T-helper 2 cell treated with Interferon-gamma antibody and Interleukin-4, amounts not matched to agents 5 μg/mL and 100 μg/mL, for 36 hours (primary cell): ENCODE data around the gene POT1.

Experiments used
- DNase-seq: peaks from one replicate; pipeline ENCODE4 v3.0.0; 2021; ENCODE audit warnings: low spot score
- H3K27ac Mint-ChIP-seq: one replicate; pipeline ENCODE4 v1.8.0; 2021; ENCODE audit warnings: mild to moderate bottlenecking, mixed read lengths
- H3K27me3 Mint-ChIP-seq: one replicate; pipeline ENCODE4 v1.8.0; 2021; ENCODE audit warnings: low read depth, mixed read lengths
- H3K36me3 Mint-ChIP-seq: one replicate; pipeline ENCODE4 v1.8.0; 2021; ENCODE audit warnings: low read depth, mixed read lengths
- H3K4me1 Mint-ChIP-seq: one replicate; pipeline ENCODE4 v1.8.0; 2021; ENCODE audit warnings: low read depth, mixed read lengths
- H3K4me3 Mint-ChIP-seq: one replicate; pipeline ENCODE4 v1.8.0; 2022; ENCODE audit warnings: mild to moderate bottlenecking, moderate library complexity, mixed read lengths
- H3K9me3 Mint-ChIP-seq: one replicate; pipeline ENCODE4 v1.8.0; 2021; ENCODE audit warnings: mixed read lengths

Gene POT1

DNA sequence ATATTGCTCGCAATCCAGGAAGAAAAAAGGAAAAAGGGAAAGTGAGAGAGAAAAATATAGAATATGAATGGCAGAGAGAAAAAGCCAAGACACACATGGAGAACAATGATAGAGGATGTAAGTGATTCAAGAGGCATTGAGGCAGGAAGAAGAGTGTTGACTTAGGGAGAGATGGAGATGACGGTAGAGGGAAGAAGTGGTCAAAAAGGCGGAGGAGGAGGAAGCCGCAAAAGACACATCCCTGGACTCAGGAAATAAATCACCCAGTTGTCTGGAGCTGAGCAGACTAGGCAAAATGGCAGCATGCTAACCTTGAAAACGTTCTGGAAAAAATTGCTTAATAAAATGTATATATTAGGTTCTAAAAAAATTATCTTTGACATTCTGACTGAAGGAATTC is 146.4 kb downstream of the POT1 start:
- no peak for DNase-seq
- Mint-ChIP-seq H3K4me1 (no peaks in the 10 kb centered on the region), H3K27ac (no peak overlapping the region), H3K4me3 (no peak overlapping the region), H3K36me3 (no peaks in the 10 kb centered on the region), H3K27me3 (no peaks in the 10 kb centered on the region), H3K9me3 (no peaks in the 10 kb centered on the region)

DNA sequence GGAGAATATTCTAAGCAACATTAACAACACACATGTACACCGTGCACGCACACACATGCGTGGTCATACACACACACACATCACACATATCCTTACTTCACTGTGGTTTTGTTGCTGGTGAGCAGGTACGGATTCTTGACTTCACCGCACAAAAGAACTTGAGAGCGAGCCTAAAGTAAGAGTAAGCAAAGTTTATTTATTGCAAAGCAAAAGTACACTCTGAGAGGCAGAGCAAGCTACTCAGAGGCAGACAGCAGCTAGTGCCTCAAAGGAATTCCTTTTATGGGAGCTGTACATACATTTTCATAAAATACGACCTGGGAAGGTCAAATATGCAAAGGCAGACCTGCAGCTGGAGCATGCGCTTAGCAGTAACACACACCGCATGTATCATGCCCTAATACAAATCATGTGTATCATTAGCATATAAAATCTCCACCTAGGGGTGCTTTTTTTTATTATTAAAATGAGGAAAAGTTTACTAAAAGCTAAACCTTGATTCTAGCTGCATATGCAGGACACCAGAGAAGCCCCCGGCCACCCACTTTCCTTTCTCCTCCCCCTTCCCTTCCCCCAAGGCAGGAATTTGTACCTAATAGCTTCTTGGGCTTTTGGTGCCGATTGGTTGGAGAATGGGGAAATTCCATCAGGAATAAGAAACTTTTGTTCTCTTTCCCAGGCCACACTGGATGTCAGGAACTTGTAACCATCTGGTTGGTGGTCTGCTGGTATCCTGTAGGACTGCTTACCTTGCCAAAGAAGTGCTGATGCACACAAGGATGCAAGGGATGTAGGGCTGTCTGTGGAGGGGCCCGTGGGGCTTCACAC is 147.5 kb downstream of the POT1 start:
- Mint-ChIP-seq H3K27me3 (no peaks in the 10 kb centered on the region), H3K4me1 (no peaks in the 10 kb centered on the region), H3K27ac (no peak overlapping the region), H3K36me3 (no peaks in the 10 kb centered on the region), H3K4me3 (no peak overlapping the region), H3K9me3 (no peaks in the 10 kb centered on the region)
- DNase-seq: no peak

DNA sequence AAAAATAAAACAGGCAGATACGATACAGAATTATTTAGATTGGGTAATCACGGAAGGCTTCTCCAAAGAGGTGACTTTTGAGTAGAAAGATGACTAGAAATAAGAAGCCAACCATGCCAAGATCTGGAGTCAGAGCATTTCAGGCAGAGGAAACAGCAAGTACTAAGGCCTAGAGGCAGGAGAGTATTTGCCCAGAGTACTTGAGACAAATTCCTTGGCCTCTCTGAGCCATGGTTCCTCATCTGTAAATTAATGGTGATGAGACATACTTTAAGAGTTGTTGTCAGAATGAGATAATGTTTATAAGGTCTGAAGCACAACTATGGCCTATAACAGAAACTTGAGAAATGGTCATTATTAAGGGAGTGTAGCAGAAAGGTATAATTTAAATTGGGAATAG is 148.2 kb downstream of the POT1 start:
- Mint-ChIP-seq H3K36me3 (no peaks in the 10 kb centered on the region), H3K4me1 (no peaks in the 10 kb centered on the region), H3K4me3 (no peak overlapping the region), H3K27me3 (no peaks in the 10 kb centered on the region), H3K9me3 (no peaks in the 10 kb centered on the region), H3K27ac (no peak overlapping the region)
- no peak for DNase-seq

DNA sequence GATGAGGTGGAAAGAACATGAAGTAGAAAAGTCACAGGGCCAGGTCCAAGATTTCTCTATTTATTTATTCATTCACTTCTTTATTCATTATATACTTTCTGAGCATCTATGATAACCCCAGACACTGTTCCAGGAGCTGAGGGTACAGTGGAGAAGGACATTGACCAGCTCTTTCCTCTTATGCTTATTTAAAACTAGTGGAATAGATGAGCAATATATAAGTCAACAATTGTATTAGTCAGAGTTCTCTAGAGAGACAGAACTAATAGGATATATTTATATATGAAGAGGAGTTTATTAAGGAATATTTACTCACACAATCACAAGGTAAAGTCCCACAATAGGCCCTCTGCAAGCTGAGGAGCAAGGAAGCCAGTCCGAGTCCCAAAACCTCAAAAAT is 149.0 kb downstream of the POT1 start:
- no peaks in the 10 kb centered on the region for H3K9me3 Mint-ChIP-seq
- H3K4me3 Mint-ChIP-seq: no peak overlapping the region
- no peaks in the 10 kb centered on the region for H3K36me3 Mint-ChIP-seq
- no peaks in the 10 kb centered on the region for H3K27me3 Mint-ChIP-seq
- no peaks in the 10 kb centered on the region for H3K4me1 Mint-ChIP-seq
- no peak for DNase-seq
- H3K27ac Mint-ChIP-seq: no peak overlapping the region

DNA sequence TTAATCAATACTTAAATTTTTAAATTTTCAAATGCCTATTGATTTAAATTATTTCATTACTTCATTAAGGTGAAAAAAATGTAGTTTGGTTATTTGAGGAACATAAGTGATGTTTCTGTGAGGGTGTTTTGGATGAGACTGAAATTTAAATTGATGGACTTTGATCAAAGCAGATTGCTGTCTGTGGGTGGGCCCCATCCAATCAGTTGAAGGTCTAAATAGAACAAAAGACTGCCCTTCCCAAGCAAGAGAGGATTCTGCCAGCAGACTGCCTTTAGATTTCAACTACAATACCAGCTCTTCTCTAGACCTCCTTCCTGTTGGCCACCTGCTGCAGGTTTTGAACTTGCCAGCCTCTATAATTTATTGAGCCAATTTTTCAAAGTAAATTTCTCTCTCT is 149.6 kb downstream of the POT1 start:
- Mint-ChIP-seq H3K27me3 (no peaks in the 10 kb centered on the region), H3K36me3 (no peaks in the 10 kb centered on the region), H3K9me3 (no peaks in the 10 kb centered on the region), H3K4me3 (no peak overlapping the region), H3K4me1 (no peaks in the 10 kb centered on the region), H3K27ac (no peak overlapping the region)
- no peak for DNase-seq

DNA sequence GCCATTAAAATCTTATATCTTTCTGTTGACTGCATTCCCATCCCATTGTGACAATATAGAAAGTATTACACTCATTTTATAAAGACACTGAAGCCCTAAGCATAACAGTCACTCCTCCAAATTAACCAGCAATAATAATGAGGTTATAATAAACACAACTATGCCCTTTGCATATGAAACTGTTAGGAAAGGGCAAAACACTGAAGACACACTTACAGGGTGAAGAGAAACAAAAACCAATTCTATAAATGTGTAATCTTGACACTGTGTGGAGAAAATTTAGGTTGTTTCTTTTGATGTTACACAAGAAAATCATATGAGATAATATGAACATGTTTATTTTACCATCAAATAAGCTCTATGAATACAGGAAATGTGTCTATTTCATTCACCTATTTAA is 150.0 kb downstream of the POT1 start:
- no peaks in the 10 kb centered on the region for H3K36me3 Mint-ChIP-seq
- H3K4me3 Mint-ChIP-seq: no peak overlapping the region
- H3K4me1 Mint-ChIP-seq: no peaks in the 10 kb centered on the region
- DNase-seq: no peak
- H3K9me3 Mint-ChIP-seq: no peaks in the 10 kb centered on the region
- H3K27me3 Mint-ChIP-seq: no peaks in the 10 kb centered on the region
- no peak overlapping the region for H3K27ac Mint-ChIP-seq

DNA sequence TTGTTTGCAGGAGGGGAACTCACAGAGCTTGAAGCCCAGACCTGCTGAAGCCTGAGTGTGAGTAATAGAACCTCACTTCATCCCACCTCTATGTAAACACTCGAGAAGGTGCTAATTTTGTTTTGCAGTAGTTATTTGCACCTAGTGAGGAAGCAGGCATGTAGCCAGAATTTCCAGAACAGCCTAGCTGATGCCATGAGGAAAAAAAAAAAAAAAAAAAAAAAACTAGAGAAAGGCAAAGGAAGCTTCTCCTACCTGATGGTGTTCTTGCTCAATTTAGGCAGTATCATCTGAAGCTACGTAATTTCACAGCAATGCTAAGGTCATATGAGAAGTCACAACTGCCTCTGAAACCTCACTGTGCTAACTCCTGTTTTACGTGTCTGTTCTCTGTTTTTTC is 150.4 kb downstream of the POT1 start:
- no peak overlapping the region for H3K4me3 Mint-ChIP-seq
- no peaks in the 10 kb centered on the region for H3K9me3 Mint-ChIP-seq
- no peak overlapping the region for H3K27ac Mint-ChIP-seq
- H3K4me1 Mint-ChIP-seq: no peaks in the 10 kb centered on the region
- H3K36me3 Mint-ChIP-seq: no peaks in the 10 kb centered on the region
- DNase-seq: no peak
- no peaks in the 10 kb centered on the region for H3K27me3 Mint-ChIP-seq

DNA sequence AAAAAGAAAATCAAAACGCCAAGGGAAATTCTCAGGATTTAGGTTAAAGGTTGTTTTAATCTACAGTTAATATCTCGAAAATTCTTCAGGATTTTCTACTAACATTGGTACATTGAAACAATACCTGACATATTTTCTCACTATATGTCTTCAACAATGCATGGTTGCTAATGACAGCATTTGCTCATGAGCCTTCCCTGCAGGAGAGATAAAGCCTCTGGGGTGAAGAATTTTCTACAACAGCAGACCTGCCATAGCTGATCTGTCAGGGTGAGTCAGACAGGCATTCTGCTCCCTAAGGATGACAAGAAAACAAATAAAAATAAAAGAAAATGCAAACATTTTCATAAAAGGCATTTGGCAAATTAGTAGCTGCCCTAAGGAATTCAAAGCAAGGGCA is 152.4 kb downstream of the POT1 start:
- peaks cover 9% of the 10 kb centered on the region for H3K27me3 Mint-ChIP-seq
- no peak for DNase-seq
- no peak overlapping the region for H3K27ac Mint-ChIP-seq
- H3K4me1 Mint-ChIP-seq: no peaks in the 10 kb centered on the region
- no peaks in the 10 kb centered on the region for H3K9me3 Mint-ChIP-seq
- H3K4me3 Mint-ChIP-seq: no peak overlapping the region
- no peaks in the 10 kb centered on the region for H3K36me3 Mint-ChIP-seq

DNA sequence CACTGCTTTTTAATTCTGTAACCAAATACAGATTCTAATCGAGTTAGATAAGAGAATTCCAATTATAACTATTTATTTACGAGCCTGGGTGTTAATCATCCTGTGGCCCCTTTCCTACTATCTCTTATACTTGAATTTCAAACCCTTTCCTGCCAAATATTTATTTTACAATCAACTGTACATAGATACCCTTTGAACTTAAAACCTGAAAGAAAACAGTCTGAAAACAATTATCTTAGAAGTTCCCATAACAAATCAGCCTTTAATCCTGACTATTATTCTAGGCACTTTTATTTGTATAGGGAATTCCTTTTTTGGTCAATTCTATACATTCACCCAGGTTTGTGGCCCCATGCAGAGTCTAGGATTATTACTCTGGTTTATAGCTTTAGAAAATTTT is 153.5 kb downstream of the POT1 start:
- H3K4me1 Mint-ChIP-seq: no peaks in the 10 kb centered on the region
- no peak for DNase-seq
- H3K27me3 Mint-ChIP-seq: peaks cover 17% of the 10 kb centered on the region
- H3K9me3 Mint-ChIP-seq: no peaks in the 10 kb centered on the region
- no peaks in the 10 kb centered on the region for H3K36me3 Mint-ChIP-seq
- H3K4me3 Mint-ChIP-seq: no peak overlapping the region
- H3K27ac Mint-ChIP-seq: no peak overlapping the region

DNA sequence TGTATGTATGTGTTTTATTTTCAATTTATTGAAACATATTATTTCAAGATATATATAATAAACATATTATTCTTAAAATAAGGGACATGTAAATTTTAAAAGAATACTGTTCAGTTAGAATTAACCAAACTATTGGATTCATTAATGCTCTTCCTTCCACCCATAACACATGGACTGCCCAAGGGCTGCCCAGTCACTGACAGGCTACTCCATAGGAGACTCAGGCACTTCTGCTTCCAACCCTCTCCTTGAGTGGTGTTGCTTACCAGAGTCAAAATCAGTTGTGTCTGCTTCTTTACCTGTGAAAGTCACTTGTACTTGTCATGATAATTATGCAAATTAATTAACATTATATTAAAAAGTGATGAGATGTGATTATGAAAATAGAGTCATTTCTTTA is 154.2 kb downstream of the POT1 start:
- H3K27me3 Mint-ChIP-seq: peaks cover 20% of the 10 kb centered on the region
- H3K4me3 Mint-ChIP-seq: no peak overlapping the region
- no peak overlapping the region for H3K27ac Mint-ChIP-seq
- DNase-seq: no peak
- no peaks in the 10 kb centered on the region for H3K4me1 Mint-ChIP-seq
- H3K9me3 Mint-ChIP-seq: no peaks in the 10 kb centered on the region
- H3K36me3 Mint-ChIP-seq: no peaks in the 10 kb centered on the region

DNA sequence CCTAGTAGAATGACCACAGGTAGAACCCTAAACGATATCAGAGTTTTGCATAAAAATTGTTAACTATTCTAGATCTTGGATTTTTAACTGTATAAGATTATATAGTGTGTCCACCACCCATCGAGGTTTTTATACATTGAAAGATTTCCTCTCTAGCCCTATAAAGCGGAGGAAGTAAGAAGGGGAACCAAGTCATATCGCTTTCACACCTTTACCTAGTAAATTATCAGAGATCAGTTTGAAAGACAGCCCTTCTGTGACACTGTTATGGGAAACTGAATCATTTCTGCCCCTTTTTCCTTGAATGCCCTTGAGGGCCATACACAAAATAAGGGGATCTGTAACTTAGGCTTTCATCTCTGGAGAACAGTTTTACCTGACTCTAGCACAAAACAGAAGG is 155.7 kb downstream of the POT1 start:
- H3K27ac Mint-ChIP-seq: no peak overlapping the region
- H3K27me3 Mint-ChIP-seq: peaks cover 22% of the 10 kb centered on the region
- H3K9me3 Mint-ChIP-seq: no peaks in the 10 kb centered on the region
- no peak overlapping the region for H3K4me3 Mint-ChIP-seq
- no peaks in the 10 kb centered on the region for H3K4me1 Mint-ChIP-seq
- no peaks in the 10 kb centered on the region for H3K36me3 Mint-ChIP-seq
- no peak for DNase-seq

DNA sequence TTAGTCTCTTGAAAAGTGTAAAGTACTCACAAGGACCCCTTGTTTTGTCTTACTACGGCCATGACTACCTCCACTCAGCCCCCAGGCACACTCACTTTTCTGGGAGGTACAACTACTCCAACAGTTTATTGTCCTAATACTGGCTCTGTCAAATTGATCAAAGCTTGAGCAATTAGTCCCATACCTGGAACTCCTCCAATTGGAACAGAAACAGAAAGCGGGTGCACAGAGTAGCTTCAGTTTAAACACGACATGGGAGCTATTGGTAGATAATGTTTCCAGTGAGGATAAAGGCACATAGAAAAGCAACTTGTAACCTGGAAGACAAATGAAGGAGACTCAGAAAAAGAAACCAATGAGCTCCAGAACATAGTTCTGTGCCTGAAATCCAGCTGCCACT is 156.3 kb downstream of the POT1 start:
- Mint-ChIP-seq H3K4me3 (no peak overlapping the region), H3K36me3 (no peaks in the 10 kb centered on the region), H3K4me1 (no peaks in the 10 kb centered on the region), H3K27me3 (peaks cover 25% of the 10 kb centered on the region), H3K27ac (no peak overlapping the region), H3K9me3 (no peaks in the 10 kb centered on the region)
- no peak for DNase-seq
